HG03066 (cell line): ENCODE measurements around the gene DOK5.
"Not testable (repeated sequence)": the region's sequence is repeated elsewhere in the genome, so short reads cannot be mapped to it uniquely, and the experiment has no call there.

Source experiments
- ATAC-seq: cut with Tn5 transposase; IDR thresholded peaks from one replicate; pipeline ENCODE4 v1.9.1; 2021; ENCODE audit warnings: low read depth; ENCODE audit not compliant: unreplicated experiment

DOK5 gene

DNA sequence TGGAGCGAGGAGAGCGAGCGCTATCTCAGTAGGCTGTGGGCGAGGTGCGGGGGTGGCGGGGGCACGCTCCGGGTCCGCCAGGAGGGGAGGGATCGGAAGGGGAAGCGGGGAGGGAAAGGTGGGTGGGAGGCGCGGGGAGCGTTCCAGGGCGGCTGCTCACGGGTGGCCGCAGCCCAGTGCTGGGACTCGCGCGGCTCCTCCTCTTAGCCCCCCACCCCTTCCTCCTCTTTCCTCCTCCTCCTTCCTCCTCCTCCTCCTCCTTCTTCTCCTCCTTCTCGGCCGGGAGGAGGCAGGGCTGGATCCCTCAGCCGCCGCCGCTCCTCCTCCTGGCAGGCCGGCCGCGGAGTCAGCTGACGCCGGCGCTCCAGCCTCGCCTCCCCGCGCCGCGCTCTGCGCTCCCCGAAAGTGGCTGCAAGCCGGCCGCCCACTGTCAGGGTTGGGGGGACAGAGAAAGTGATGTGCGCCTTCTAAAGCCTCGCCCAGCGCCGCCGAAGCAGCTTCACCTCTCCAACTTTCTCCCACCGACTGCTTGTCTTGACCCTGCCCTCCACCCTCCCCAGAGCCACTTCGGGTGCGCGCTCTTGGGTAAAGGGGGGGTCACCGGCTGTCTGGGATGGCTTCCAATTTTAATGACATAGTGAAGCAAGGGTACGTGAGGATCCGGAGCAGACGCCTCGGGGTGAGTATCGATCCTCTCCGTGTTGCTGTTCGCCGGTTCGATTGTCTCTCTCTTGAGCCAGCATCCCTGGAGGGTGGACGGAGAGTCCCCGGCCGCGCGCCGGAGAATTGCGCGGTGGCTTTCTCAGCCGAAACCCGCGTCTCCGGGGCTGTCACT lies at the start of gene DOK5:
Gene DOK5, plus strand, starts transcription at position 260 of the 835 bp plus-strand sequence. Its CDS starts 354 bp downstream, at position 614.
- no peak for ATAC-seq

DNA sequence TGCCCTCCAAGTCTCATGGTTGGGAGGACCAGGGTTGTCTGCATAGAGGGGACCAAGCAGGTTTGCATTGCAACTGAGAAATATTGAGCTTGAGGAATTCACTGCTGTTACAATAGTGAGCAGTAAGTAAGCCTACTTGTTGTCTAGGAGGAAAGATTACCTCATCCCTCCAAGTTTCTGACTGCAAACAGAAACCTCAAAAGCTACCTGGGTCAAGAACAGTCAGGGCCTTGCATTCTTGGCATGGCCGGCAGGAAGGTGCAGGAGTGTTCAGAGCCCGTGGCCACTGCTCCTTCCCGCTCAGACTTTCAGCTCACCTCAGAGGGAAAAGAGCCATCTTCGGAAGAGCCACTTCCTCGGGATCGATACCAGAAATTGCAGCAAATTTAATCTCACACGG lies 46.0 kb upstream of the DOK5 start:
- ATAC-seq, result no peak

DNA sequence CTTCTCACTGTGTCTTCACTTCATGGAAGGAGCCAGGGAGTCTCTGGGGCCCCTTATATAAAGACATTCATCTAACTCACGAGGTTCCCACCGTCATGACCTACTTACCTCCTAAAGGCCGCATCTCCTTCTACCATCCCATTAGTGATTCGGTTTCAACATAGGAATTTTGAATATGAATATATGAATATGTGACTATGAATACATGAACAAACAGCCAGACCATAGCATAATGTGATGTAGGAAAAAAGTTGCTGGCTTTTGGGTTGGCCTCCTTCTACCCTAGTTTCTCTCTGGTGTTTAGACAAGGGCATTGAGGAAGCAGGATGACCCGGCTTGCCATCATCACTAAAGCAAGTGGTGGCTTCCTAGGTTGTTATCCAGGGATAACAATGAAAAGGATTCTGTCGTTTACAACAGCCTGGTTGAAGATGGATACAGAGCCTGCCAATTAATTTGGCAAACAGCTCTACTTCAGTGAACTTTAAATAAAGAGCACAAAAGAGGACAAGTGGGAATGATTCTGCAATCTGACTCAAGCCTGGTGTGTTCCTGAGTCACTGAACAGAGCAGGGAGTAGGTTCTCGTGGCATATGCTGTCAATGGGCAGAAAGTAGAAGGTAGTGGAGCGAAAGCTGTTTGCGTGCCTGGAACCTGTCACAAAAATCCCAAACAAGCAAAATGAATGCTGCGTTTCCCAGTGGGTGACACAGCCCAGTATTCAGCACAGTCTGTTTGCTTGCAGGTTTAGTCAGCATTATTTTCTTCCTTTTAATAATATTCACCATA lies 44.0 kb upstream of the DOK5 start:
- ATAC-seq, result no peak

DNA sequence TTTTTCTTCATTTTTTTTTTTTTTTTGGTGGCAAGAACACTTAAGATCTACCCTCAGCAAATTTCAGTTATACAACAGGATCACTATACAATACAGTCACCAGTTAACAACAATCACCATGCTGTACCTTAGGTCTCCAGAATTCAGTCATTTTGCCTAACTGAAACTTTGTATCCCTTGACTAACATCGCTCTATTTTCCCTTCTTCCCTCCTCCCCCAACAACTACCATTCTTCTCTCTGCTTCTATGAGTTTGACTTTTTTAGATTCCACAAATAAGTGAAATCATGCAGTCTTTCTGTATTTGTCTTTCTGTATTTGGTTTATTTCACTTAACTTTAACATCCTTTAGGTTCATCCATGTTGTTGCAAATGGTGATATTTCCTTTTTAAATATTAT lies 42.4 kb upstream of the DOK5 start:
- no peak for ATAC-seq

DNA sequence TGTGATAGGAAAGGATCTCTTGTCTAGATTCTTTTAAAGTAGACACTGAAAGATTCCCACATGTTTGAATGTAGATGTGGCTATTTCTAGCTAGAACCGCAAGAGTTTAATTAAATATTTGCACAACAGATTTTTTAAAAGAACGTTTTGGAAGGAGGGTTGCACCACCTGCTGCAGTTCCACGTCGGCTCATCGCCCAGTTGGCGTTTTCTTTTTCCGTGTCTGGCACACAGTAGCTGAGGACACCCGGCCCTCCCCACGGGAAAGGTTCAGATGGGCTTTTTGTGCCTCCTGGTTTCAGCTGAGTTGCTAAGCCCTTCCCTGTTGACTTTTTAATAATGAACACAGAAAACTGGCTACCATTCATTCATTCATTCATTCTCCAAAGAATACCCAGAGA lies 41.8 kb upstream of the DOK5 start:
- no peak for ATAC-seq

DNA sequence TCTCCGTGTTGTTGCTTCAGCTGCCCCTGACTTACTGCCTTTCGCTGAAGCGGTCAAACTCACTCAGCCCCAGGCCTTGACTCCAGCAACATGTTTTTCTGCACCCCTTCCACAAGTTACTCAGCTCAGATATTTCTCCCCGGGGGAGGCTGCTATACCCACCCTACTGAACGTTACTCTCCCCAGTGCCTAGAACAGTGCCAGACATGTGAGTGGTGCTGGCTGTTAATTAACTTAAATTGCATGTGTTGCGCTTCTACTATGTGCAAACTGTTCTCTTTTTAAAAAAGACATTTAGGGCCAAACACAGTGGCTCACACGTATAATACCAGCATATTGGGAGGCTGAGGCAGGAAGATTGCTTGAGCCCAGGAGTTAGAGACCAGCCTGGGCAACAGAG lies 41.2 kb upstream of the DOK5 start:
- no peak for ATAC-seq

DNA sequence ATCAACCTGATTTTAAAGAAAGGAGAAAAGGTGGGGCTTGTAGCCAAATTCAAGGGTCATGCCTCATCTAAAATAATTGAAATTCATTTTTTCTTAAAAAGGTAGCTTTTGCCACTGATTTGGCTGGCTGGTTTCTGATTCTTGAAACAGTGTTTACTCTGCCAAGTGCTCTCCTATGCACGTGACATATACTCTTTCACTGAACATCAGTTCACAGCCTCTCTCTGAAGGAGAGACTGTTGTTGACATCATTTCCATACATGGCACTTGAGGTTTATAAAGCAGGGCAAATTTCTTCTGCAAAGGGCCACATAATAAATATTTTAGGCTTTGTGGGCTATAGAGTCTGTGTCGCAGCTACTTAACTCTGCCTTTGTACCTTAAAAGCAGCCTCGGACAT lies 40.4 kb upstream of the DOK5 start:
- ATAC-seq, result no peak

DNA sequence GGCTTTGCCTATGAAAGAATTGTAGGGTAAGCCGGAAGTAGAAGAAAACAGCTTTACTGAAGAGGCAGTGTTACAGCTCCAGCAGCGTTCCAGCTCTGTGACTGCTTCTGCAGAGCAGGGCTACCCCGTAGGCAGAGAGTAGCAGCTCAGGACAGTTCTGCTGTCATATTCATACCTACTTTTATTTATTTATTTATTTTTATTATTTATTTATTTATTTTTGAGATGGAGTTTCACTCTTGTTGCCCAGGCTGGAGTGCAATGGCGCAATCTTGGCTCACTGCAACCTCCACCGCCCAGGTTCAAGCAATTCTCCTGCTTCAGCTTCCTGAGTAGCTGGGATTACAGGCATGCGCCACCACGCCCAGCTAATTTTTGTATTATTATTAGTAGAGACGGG lies 39.0 kb upstream of the DOK5 start:
- not testable (repeated sequence) for ATAC-seq

DNA sequence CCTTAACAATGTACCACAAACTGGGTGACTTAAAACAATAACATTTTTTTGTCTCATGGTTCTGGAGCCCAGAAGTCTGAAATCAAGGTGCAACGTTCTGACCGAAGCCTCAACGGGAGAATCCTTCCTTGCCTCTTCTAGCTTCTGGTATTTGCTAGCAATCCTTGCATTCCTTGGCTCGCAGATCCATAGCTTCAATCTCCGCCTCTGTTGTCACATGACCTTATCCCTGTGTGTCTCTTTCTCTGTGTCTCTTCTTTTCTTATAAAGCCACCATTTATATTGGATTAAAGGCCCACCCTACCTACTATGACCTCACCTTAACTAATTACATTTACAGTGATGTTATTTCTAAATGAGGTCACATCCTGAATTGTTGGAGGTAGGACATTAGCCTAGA lies 37.2 kb upstream of the DOK5 start:
- no peak for ATAC-seq

DNA sequence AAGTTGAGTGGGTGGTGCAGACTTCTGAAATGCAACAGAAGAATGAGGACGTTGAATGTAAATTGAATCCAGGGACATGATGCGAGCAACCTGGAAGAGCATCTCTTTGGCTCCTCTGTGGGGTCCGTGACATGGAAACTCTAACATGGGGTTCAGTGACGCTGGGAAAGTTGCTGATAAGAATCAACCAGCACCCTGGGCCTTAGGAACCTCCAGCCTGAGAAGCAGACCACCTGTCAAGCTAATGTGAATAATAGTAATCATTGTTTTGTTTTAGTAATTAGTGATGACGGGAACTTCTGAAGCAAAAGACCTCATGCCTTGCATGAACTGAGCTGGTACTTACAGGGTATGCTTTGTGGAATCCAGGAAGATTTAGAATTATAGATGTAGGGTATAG lies 25.2 kb upstream of the DOK5 start:
- ATAC-seq, result no peak

DNA sequence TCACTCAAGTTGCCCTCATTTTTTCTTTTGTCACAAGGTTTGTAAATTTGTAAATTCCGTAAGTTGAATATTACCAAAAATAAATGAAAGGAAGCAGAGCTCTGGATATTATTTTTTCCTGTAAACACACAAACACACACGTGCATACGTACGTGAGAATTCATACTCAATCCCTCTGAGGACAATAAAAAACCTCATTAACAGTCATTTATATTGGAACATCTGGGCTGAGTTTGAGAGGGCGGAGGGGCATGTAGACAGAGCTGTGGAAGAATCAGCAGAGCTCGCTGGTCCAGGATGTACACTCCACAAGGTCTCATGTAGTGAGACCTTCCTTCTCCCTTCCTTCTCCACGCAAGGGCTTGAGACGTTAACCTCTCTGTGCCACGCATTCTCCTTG lies 24.2 kb upstream of the DOK5 start:
- ATAC-seq, result no peak

DNA sequence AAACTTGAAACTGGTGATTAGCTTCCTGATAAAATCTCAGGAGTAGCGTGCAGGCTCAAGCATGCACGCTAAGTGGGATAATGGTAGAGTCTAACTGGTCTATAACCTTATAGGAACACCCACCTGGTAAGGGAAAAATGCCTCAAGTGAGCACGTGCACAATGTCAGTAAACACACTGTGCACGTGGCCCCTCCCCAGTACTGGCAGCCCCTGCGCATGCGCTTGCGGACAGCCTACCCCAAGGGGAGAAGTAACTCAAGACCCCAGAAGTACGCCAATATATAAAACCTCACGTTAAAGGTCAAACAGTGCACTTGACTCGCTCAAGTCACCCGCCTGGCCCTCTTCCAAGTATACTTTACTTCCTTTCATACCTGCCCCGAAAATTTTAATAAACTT lies 23.1 kb upstream of the DOK5 start:
- ATAC-seq, result no peak

DNA sequence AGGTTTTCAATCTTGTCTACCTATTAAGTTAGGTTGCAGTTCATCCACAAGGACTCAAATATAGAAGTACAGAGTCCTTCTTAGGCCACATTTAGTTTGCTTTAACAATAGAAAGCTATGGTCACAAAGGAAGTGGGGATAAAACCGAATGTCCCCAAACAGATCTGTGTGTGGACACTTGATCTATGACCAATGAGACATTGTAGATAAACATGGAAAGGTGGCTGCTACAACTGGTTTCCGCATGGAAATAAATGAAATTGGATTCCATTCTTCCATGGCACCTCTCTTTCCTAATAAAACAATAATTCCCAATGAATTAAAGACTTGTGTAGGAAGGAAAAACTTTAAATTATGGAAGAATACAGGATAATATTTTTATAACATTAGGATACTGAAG lies 20.4 kb upstream of the DOK5 start:
- no peak for ATAC-seq

DNA sequence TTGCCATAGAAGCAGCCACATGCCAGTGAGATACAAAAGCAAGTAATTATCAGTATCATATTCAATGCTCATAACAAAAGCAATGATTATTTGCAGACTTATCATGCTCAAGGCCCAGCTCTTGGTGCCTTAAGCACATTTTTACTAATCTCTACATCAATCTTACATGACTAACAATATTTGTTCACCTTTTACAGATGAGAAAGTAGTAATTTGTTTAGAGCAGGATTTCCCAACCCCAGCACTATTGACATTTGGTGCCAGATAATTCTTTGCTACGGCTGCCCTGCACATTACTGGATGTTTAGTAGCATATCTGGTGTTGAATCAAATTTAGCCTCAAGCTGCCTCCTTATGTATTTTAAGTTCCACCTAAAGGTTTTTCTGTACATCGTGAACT lies 19.0 kb upstream of the DOK5 start:
- no peak for ATAC-seq

DNA sequence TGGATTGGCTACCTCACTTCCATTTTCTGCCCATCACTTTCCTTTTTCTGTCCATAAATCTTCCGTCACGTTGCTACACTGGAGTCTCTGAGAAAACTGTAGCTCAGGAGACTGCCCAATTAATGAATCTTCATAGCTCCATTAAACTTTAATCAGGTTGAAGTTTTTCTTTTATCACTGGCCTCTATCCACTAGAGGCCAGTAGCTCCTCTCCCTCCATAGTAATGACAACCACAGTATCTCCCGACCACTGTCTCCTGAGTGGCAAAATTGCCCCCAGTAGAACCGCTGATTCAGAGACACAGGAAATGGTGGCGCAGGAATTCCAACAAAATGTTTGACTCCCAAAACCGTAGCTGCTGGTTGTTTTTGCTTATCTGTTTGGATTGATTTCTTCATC lies 18.4 kb upstream of the DOK5 start:
- ATAC-seq, result no peak

DNA sequence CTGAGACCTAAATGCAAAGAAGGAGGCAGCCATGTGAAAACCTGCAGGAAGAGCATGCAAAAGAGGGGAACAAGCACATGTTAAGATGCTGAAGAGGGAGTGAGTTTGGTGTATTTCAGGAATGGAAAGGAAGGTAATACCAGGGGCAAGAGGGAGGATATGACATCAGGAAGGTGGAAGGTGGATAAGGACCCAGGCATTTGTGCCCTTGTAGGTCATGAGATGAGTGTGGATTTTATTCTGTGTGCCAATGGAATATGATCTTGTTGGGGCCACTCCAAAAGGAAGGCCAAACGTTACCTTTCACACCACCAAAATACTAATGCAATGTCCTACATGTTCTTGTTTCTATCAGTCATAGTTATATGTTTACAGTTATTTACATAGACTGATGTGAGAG lies 17.2 kb upstream of the DOK5 start:
- ATAC-seq, result no peak

DNA sequence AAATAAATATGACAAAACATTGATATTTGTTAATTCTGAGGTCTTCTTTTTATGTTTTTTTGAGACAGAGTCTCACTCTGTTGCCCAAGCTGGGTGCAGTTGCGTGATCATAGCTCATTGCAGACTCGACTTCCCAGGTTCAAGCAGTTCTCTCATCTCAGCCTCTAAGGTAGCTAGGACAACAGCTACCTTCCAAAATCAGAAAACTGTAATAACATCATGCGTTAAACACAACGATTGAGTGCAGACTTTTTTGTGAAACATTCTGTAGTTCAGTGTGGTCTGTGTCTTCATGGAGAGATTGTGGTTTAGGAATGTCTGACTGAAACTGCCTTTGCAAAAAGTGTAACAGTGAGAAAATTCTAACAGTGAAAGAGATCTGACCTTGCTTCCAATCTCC lies 16.1 kb upstream of the DOK5 start:
- no peak for ATAC-seq

DNA sequence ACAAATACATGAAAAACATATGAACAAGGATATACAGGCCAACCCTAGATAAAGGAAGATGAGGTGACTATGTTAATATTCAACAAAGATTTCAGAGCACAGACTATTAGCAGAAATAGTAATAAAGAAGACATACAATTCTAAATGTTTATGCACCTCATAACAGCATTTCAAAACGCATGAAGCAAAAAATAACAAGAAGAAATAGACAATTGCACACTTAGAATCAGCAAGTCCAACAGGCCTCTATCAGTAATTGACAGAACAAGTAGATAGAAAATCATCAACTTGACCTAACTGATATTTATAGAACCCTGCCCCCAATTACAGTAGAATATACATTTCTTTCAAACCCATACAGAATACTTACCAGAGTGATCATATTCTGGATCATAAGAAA lies 11.4 kb upstream of the DOK5 start:
- no peak for ATAC-seq

DNA sequence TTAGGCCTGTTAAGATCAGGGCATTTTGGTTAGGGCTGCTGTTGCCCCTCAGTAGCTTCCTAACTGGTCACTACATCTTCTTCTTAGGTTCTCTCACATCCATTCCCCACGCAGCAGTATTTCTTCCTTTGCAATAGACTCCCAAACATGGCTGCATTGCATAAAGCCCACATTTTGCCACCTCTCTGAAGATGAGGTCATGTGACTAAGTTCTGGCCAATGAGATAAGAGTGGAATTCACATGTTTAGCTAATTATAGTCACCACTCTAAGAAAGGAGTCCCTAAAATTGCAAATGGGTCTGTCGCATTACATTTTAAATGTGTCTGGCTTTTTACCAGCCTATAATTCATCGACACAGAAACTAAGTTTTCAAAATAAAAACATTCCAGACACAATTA lies 9.3 kb upstream of the DOK5 start:
- ATAC-seq, result no peak

DNA sequence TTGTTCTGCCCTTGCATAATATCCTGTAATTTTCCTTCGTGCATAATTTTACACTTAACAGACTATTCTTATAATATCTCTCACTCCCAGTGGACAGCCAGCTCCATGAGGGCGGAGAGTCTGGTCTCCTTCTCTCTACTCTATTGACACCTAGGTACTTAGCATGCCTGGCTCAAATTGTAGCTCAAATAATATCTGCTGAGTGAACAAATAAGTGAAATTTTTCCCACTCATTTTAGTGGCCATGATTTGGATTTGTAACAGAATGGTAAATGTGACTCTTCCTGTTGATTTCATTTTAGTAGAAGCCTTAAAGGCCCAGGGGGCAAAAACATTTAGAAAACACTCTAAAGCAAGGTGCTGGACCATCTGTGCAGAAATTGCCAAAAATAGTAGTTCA lies 7.8 kb upstream of the DOK5 start:
- ATAC-seq, result no peak

DNA sequence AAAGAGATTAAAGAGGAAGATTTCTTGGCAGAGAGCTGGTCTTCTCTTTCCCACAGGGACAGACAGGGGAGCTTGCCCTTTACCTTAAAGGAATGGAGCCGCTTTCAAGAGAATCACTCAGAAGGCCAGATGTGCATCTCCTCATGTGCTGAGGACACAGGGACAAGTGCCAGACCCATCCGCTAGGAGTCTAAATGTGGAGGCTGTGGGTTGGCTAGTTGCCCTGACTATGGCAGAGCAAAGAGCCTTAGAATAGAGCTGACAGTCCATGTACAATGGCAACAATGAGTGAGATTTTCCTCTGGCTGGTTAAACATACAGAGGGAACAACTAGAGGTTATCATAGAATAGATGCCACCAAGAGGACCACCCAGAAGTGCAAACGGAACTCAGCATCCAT lies 7.3 kb upstream of the DOK5 start:
- no peak for ATAC-seq

DNA sequence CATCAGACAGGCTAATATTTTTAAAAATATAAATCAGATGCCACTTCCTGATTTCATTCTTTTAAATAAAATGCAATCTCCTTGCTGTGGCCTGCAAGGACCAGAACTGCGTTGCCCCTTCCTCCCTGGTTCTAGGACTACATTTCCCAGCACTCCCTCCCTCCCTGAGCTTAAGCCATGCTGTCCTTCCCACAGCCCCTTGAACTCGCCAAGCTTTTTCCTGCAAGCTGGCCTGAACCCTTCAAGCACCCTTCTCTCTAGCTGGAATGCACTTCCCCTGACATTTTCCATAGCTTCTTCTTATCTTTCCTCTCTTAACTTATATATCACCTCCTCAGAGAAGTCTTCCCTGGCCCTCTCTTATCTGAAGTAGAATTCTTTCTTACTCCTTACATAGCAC lies 6.1 kb upstream of the DOK5 start:
- no peak for ATAC-seq
